IPS-18c (cell line): ENCODE measurements around the gene PRR23B.

ENCODE experiments used
- H3K4me3 ChIP-seq: 2 replicates; pipeline ENCODE4 v1.7.0; 2013; ENCODE audit warnings: low read depth, mild to moderate bottlenecking, low read length, moderate library complexity; ENCODE audit not compliant: insufficient read depth
- H3K9me3 ChIP-seq: one replicate; pipeline ENCODE4 v1.6.1; 2013; ENCODE audit warnings: mild to moderate bottlenecking, low read length, moderate library complexity; ENCODE audit not compliant: control insufficient read depth, insufficient read depth

The PRR23B gene

GRCh38 chr3:138985932-138986331 lies 34.8 kb downstream of the PRR23B start:
- Histone ChIP-seq H3K9me3 (no peaks in the 10 kb centered on the region), H3K4me3 (no peak overlapping the region)

- Histone ChIP-seq H3K9me3 (no peaks in the 10 kb centered on the region), H3K4me3 (no peak overlapping the region)
Measured at GRCh38 chr3:138984816-138985215, 35.9 kb downstream of the PRR23B start.

DNA sequence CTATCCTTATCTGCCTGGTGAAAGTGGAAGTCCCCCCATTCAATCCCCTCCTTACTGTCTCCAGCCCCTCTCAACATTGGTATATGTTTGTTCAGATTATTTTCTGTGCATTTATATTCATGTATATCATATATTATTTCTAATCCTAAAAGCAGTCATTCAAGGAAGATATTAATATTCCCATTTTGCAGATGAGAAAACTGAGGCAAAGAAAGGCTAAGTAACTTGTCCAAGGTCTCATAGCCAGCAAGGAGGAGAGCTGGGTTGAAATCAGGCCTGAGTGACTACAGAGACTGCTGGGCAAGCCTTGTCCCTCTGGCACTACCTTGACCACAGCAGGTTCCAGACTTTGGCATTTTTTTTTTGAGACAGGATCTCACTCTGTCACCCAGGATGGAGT lies 44.7 kb downstream of the PRR23B start:
- Histone ChIP-seq H3K4me3 (no peak overlapping the region), H3K9me3 (no peaks in the 10 kb centered on the region)

DNA sequence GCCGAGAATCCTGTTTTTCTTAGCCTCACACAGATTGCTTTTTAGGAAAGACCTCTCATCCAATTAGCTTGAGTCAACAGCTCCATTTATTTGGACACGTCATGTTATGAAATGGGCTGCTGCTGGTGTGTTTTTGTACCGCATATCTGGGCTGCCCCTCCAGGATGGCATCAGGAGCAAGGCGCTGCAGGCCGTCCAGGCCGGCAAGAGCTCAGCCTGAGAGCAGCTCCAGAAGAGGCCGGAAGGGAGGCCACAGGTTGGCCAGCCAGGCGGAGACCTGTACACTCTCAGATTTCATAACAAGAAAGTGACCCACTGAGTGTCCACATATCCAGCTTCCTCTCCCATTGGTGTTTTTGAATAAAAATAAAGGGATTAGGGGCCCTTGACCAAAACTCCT lies 45.4 kb downstream of the PRR23B start:
- Histone ChIP-seq H3K4me3 (no peak overlapping the region), H3K9me3 (no peaks in the 10 kb centered on the region)

GRCh38 chr3:138974462-138974861 lies 46.3 kb downstream of the PRR23B start:
- no peaks in the 10 kb centered on the region for H3K9me3 ChIP-seq

GRCh38 chr3:138972941-138973340 lies 47.8 kb downstream of the PRR23B start:
- H3K9me3 ChIP-seq: no peaks in the 10 kb centered on the region
- no peak overlapping the region for H3K4me3 ChIP-seq

More at GRCh38 chr3:138974462-138974861, 46.3 kb downstream of the PRR23B start:
- no peak overlapping the region for H3K4me3 ChIP-seq

DNA sequence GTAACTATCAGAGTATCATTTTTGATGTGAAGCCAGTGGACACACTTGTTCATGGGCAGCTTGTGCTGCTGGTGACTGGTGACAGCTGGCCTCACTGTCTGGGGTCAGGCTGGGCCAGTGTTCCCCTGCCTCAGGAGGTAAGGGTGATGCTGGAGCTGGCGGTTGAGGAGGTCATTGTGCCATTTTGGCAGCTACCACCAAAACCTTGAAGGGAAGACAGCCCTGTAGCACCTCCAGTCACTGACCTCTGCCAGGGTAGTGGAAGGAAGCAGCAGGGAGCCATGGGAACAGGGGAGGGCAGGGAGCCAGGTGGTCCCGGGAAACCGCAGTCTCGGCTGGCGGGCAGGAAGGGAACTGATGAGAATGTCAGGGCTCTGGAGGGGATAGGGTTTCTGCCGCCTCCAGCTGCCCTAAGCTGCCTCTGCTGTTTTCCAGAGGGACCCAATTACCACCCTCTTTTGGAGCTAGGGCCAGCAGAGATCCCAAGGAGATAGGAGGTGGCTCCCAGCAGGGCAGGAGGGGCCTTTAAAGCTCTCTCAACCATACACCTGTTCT lies 48.9 kb downstream of the PRR23B start:
- no peak overlapping the region for H3K4me3 ChIP-seq

More for the DNA sequence above, 48.9 kb downstream of the PRR23B start:
- H3K9me3 ChIP-seq: no peaks in the 10 kb centered on the region
